Peyer's patch (tissue), 4 donors: ENCODE measurements around the gene ROBO1. TPM values are rescaled to one million over a fixed set of nuclear protein-coding genes. Genes with fewer than 3 reads are reported as not detected.

Experiments
- DNase-seq, 3 donors: peaks; one replicate each; pipeline ENCODE4 v3.0.0-alpha.2; 2017 to 2019
- H3K27ac ChIP-seq, 4 donors: fragments of 200-600 bp; sonication (generic); one replicate each; pipeline ENCODE4 v1.5.1; 2016 to 2019
- H3K27me3 ChIP-seq, 2 donors: fragments of 200-600 bp; sonication (generic); one replicate each; pipeline ENCODE4 v1.5.1; 2019
- H3K36me3 ChIP-seq, 3 donors: fragments of 200-600 bp; sonication (generic); one replicate each; pipeline ENCODE4 v1.5.1; 2016 to 2019
- H3K4me1 ChIP-seq, 4 donors: fragments of 200-600 bp; sonication (generic); one replicate each; pipeline ENCODE4 v1.5.1; 2016 to 2019
- H3K4me3 ChIP-seq, 4 donors: fragments of 200-600 bp; sonication (generic); 1 replicate in 3 of 4; 2 replicates in 1 of 4; pipeline ENCODE4 v1.5.1; 2016 to 2019; ENCODE audit warnings: mild to moderate bottlenecking in 1 of 4
- H3K9me3 ChIP-seq, 4 donors: fragments of 200-600 bp; sonication (generic); one replicate each; pipeline ENCODE4 v1.5.1; 2016 to 2019; ENCODE audit warnings: mild to moderate bottlenecking in 1 of 4
- CTCF ChIP-seq, 6 experiments: fragments of 450-650 bp in 4 of 6; fragments of 200-600 bp in 2 of 6; sonication (generic) in 1 of 6; IDR thresholded peaks; one replicate each; pipeline ENCODE4 v1.5.1; 2017 to 2019; ENCODE audit warnings: antibody characterized with exemption in 6 of 6, mild to moderate bottlenecking in 3 of 6, moderate library complexity in 1 of 6
- POLR2A ChIP-seq, 2 donors: fragments of 450-650 bp; IDR thresholded peaks; one replicate each; pipeline ENCODE4 v1.5.1; 2017; ENCODE audit warnings: antibody characterized with exemption in 2 of 2, mild to moderate bottlenecking in 2 of 2, moderate library complexity in 2 of 2
- total RNA-seq, 4 donors: library from RNA; depleted of rRNA; stranded (reverse); fragments of >200 nt; gene quantifications; one replicate each; pipeline ENCODE4 v1.1.0, GENCODE V29; 2016

The ROBO1 gene
- total RNA-seq, 4 donors from 2014 or later, result 9.5 to 41.3 (median 24.2) TPM

- H3K4me1 ChIP-seq, result no peaks in the 10 kb centered on the region
- DNase-seq, result no peak
- H3K27ac ChIP-seq, result no peak overlapping the region
- no peaks in the 10 kb centered on the region for H3K9me3 ChIP-seq
- H3K4me3 ChIP-seq, result no peak overlapping the region
- H3K27me3 ChIP-seq, result no peaks in the 10 kb centered on the region
- TF ChIP-seq POLR2A (IDR thresholded peaks at IDR 0.05), result no peak
- no peak for TF ChIP-seq CTCF (IDR thresholded peaks at IDR 0.05)
- H3K36me3 ChIP-seq, result no peaks in the 10 kb centered on the region
Measured at GRCh38 chr3:79410617-79411016, 357.2 kb downstream of the ROBO1 start.

- TF ChIP-seq POLR2A (IDR thresholded peaks at IDR 0.05) (no peak), CTCF (IDR thresholded peaks at IDR 0.05) (no peak)
- H3K4me3 ChIP-seq, result no peak overlapping the region
- DNase-seq, result no peak
- no peak overlapping the region for H3K27ac ChIP-seq
- no peaks in the 10 kb centered on the region for H3K4me1 ChIP-seq
- no peaks in the 10 kb centered on the region for H3K27me3 ChIP-seq
- no peaks in the 10 kb centered on the region for H3K36me3 ChIP-seq
- no peaks in the 10 kb centered on the region for H3K9me3 ChIP-seq
Measured at GRCh38 chr3:79410136-79410535, 357.7 kb downstream of the ROBO1 start.

- H3K27me3 ChIP-seq, result no peaks in the 10 kb centered on the region
- TF ChIP-seq CTCF (IDR thresholded peaks at IDR 0.05), result no peak
- no peak for TF ChIP-seq POLR2A (IDR thresholded peaks at IDR 0.05)
- H3K27ac ChIP-seq, result no peak overlapping the region
- DNase-seq, result no peak
- no peaks in the 10 kb centered on the region for H3K4me1 ChIP-seq
- H3K4me3 ChIP-seq, result no peak overlapping the region
- no peaks in the 10 kb centered on the region for H3K36me3 ChIP-seq
- no peaks in the 10 kb centered on the region for H3K9me3 ChIP-seq
Measured at GRCh38 chr3:79406175-79406574, 361.6 kb downstream of the ROBO1 start.

GRCh38 chr3:79405183-79405582, 362.6 kb downstream of the ROBO1 start:
- no peak overlapping the region for H3K27ac ChIP-seq
- H3K36me3 ChIP-seq, result no peaks in the 10 kb centered on the region
- no peaks in the 10 kb centered on the region for H3K9me3 ChIP-seq
- no peak for DNase-seq
- no peaks in the 10 kb centered on the region for H3K4me1 ChIP-seq
- no peak overlapping the region for H3K4me3 ChIP-seq
- TF ChIP-seq POLR2A (IDR thresholded peaks at IDR 0.05), result no peak
- no peak for TF ChIP-seq CTCF (IDR thresholded peaks at IDR 0.05)
- H3K27me3 ChIP-seq, result no peaks in the 10 kb centered on the region

- TF ChIP-seq POLR2A (IDR thresholded peaks at IDR 0.05), result no peak
- no peak for TF ChIP-seq CTCF (IDR thresholded peaks at IDR 0.05)
- no peaks in the 10 kb centered on the region for H3K9me3 ChIP-seq
- H3K4me3 ChIP-seq, result no peak overlapping the region
- no peaks in the 10 kb centered on the region for H3K36me3 ChIP-seq
- DNase-seq, result no peak
- no peaks in the 10 kb centered on the region for H3K27me3 ChIP-seq
- H3K4me1 ChIP-seq, result no peaks in the 10 kb centered on the region
- no peak overlapping the region for H3K27ac ChIP-seq
Measured at GRCh38 chr3:79396595-79396994, 371.2 kb downstream of the ROBO1 start.

GRCh38 chr3:79392479-79392878, 375.3 kb downstream of the ROBO1 start:
- H3K4me1 ChIP-seq, result no peaks in the 10 kb centered on the region
- DNase-seq, result no peak
- no peaks in the 10 kb centered on the region for H3K36me3 ChIP-seq
- no peak overlapping the region for H3K27ac ChIP-seq
- no peaks in the 10 kb centered on the region for H3K9me3 ChIP-seq
- TF ChIP-seq CTCF (IDR thresholded peaks at IDR 0.05), result no peak
- no peak for TF ChIP-seq POLR2A (IDR thresholded peaks at IDR 0.05)
- H3K4me3 ChIP-seq, result no peak overlapping the region
- no peaks in the 10 kb centered on the region for H3K27me3 ChIP-seq
